ENCODE results near the gene RXFP2. TPM values are rescaled to one million over a fixed set of nuclear protein-coding genes. Genes with fewer than 3 reads are reported as not detected.

The RXFP2 gene
- total RNA-seq, 2 experiments from 2014 or later, result not detected

GRCh38 chr13:31767175-31767900 is 28.0 kb downstream of the RXFP2 start:
- ChIA-PET CTCF (no interaction called here), POLR2A (no interaction called here)

- ChIA-PET POLR2A (no interaction called here), CTCF (no interaction called here)
Measured at GRCh38 chr13:31768351-31768750, 29.0 kb downstream of the RXFP2 start.

- ChIA-PET POLR2A (no interaction called here), CTCF (no interaction called here)
Measured at GRCh38 chr13:31769575-31769974, 30.2 kb downstream of the RXFP2 start.

- ChIA-PET CTCF (no interaction called here), POLR2A (no interaction called here)
Measured at GRCh38 chr13:31772231-31772630, 32.9 kb downstream of the RXFP2 start.

- CTCF ChIA-PET, result no interaction called here
- POLR2A ChIA-PET, result no interaction called here
Measured at GRCh38 chr13:31773538-31773937, 34.2 kb downstream of the RXFP2 start.

- CTCF ChIA-PET, result no interaction called here
- POLR2A ChIA-PET, result no interaction called here
Measured at GRCh38 chr13:31774186-31774750, 34.9 kb downstream of the RXFP2 start.

GRCh38 chr13:31775148-31775547 is 35.8 kb downstream of the RXFP2 start:
- CTCF ChIA-PET, result no interaction called here
- POLR2A ChIA-PET, result no interaction called here

- POLR2A ChIA-PET, result no interaction called here
- CTCF ChIA-PET, result no interaction called here
Measured at GRCh38 chr13:31775686-31776085, 36.4 kb downstream of the RXFP2 start.

- ChIA-PET CTCF (no interaction called here), POLR2A (no interaction called here)
Measured at GRCh38 chr13:31781064-31781463, 41.7 kb downstream of the RXFP2 start.

GRCh38 chr13:31786011-31786410 is 46.7 kb downstream of the RXFP2 start:
- CTCF ChIA-PET, result no interaction called here

GRCh38 chr13:31790992-31791391 is 51.7 kb downstream of the RXFP2 start:
- POLR2A ChIA-PET, result no interaction called here

More at GRCh38 chr13:31786011-31786410, 46.7 kb downstream of the RXFP2 start:
- POLR2A ChIA-PET, result no interaction called here

GRCh38 chr13:31793246-31793645 is 53.9 kb downstream of the RXFP2 start:
- POLR2A ChIA-PET, result no interaction called here
- CTCF ChIA-PET, result no interaction called here

More at GRCh38 chr13:31790992-31791391, 51.7 kb downstream of the RXFP2 start:
- CTCF ChIA-PET, result no interaction called here

GRCh38 chr13:31794452-31794851 is 55.1 kb downstream of the RXFP2 start:
- POLR2A ChIA-PET, result no interaction called here

GRCh38 chr13:31797154-31797775 is 57.9 kb downstream of the RXFP2 start:
- POLR2A ChIA-PET, result no interaction called here
- CTCF ChIA-PET, result no interaction called here

More at GRCh38 chr13:31794452-31794851, 55.1 kb downstream of the RXFP2 start:
- CTCF ChIA-PET, result no interaction called here

GRCh38 chr13:31798189-31798588 is 58.9 kb downstream of the RXFP2 start:
- ChIA-PET POLR2A (no interaction called here), CTCF (no interaction called here)

GRCh38 chr13:31801088-31801487 is 61.8 kb downstream of the RXFP2 start:
- ChIA-PET CTCF (no interaction called here), POLR2A (no interaction called here)

- CTCF ChIA-PET, result no interaction called here
Measured at GRCh38 chr13:31803311-31803710, 64.0 kb downstream of the RXFP2 start.

GRCh38 chr13:31805841-31806240 is 66.5 kb downstream of the RXFP2 start:
- POLR2A ChIA-PET, result no interaction called here
- CTCF ChIA-PET, result no interaction called here

More at GRCh38 chr13:31803311-31803710, 64.0 kb downstream of the RXFP2 start:
- POLR2A ChIA-PET, result no interaction called here

GRCh38 chr13:31807090-31807541 is 67.8 kb downstream of the RXFP2 start:
- POLR2A ChIA-PET, result no interaction called here
- CTCF ChIA-PET, result no interaction called here

- POLR2A ChIA-PET, result no interaction called here
- CTCF ChIA-PET, result no interaction called here
Measured at GRCh38 chr13:31814536-31814935, 75.2 kb downstream of the RXFP2 start.

- ChIA-PET CTCF (no interaction called here), POLR2A (no interaction called here)
Measured at GRCh38 chr13:31815361-31816144, 76.2 kb downstream of the RXFP2 start.

Measured in activated CD8-positive, alpha-beta memory T cell treated with anti-CD3 and anti-CD28 coated beads for 36 hours (primary cell).